ENCODE results near the gene MKI67. TPM values are rescaled to one million over a fixed set of nuclear protein-coding genes. Genes with fewer than 3 reads are reported as not detected.

Gene MKI67
- total RNA-seq, 1 donor from 2014 or later = 5.6 TPM

- no peak for DNase-seq (ENCODE audit: low read depth)
- H3K4me3 ChIP-seq (ENCODE audit: low read depth, low read length) = no peak overlapping the region
- no peak for TF ChIP-seq CTCF (IDR thresholded peaks at IDR 0.05; ENCODE audit: insufficient read depth, low read length, poor library complexity, severe bottlenecking)
- peaks cover 4% of the 10 kb centered on the region for H3K27me3 ChIP-seq (ENCODE audit: control insufficient read depth, insufficient read depth, low read length)
- H3K36me3 ChIP-seq (ENCODE audit: control insufficient read depth, insufficient read depth, low read length) = no peaks in the 10 kb centered on the region
Observed at GRCh38 chr10:128161031-128161430, 34.8 kb upstream of the MKI67 start.

- Histone ChIP-seq H3K4me3 (ENCODE audit: low read depth, low read length) (no peak overlapping the region), H3K27me3 (ENCODE audit: control insufficient read depth, insufficient read depth, low read length) (peaks cover 4% of the 10 kb centered on the region), H3K36me3 (ENCODE audit: control insufficient read depth, insufficient read depth, low read length) (no peaks in the 10 kb centered on the region)
- DNase-seq (ENCODE audit: low read depth) = no peak
- no peak for TF ChIP-seq CTCF (IDR thresholded peaks at IDR 0.05; ENCODE audit: insufficient read depth, low read length, poor library complexity, severe bottlenecking)
Observed at GRCh38 chr10:128160297-128160711, 34.1 kb upstream of the MKI67 start.

GRCh38 chr10:128158021-128158795 lies 32.0 kb upstream of the MKI67 start:
- H3K36me3 ChIP-seq (ENCODE audit: control insufficient read depth, insufficient read depth, low read length) = no peaks in the 10 kb centered on the region
- no peak overlapping the region for H3K4me3 ChIP-seq (ENCODE audit: low read depth, low read length)
- no peak for DNase-seq (ENCODE audit: low read depth)
- H3K27me3 ChIP-seq (ENCODE audit: control insufficient read depth, insufficient read depth, low read length) = peaks cover 6% of the 10 kb centered on the region
- no peak for TF ChIP-seq CTCF (IDR thresholded peaks at IDR 0.05; ENCODE audit: insufficient read depth, low read length, poor library complexity, severe bottlenecking)

GRCh38 chr10:128156999-128157755 lies 31.0 kb upstream of the MKI67 start:
- no peak for TF ChIP-seq CTCF (IDR thresholded peaks at IDR 0.05; ENCODE audit: insufficient read depth, low read length, poor library complexity, severe bottlenecking)
- no peak overlapping the region for H3K4me3 ChIP-seq (ENCODE audit: low read depth, low read length)
- no peak for DNase-seq (ENCODE audit: low read depth)

GRCh38 chr10:128152741-128153580 lies 26.7 kb upstream of the MKI67 start:
- H3K4me3 ChIP-seq (ENCODE audit: low read depth, low read length) = no peak overlapping the region
- no peak for TF ChIP-seq CTCF (IDR thresholded peaks at IDR 0.05; ENCODE audit: insufficient read depth, low read length, poor library complexity, severe bottlenecking)
- DNase-seq (ENCODE audit: low read depth) = no peak
- peaks cover 14% of the 10 kb centered on the region for H3K27me3 ChIP-seq (ENCODE audit: control insufficient read depth, insufficient read depth, low read length)
- no peaks in the 10 kb centered on the region for H3K36me3 ChIP-seq (ENCODE audit: control insufficient read depth, insufficient read depth, low read length)

More at GRCh38 chr10:128156999-128157755, 31.0 kb upstream of the MKI67 start:
- no peaks in the 10 kb centered on the region for H3K36me3 ChIP-seq (ENCODE audit: control insufficient read depth, insufficient read depth, low read length)
- H3K27me3 ChIP-seq (ENCODE audit: control insufficient read depth, insufficient read depth, low read length) = peaks cover 11% of the 10 kb centered on the region

Measured in kidney epithelial cell (primary cell).